ENCODE measurements around the gene RHEX.

The RHEX gene

GRCh38 chr1:206089341-206089740 is 36.4 kb downstream of the RHEX start:
- no peak for DNase-seq (ENCODE audit: low read depth in 2 of 2)

GRCh38 chr1:206094024-206094423 is 41.1 kb downstream of the RHEX start:
- DNase-seq (ENCODE audit: low read depth in 2 of 2): no peak

- DNase-seq (ENCODE audit: low read depth in 2 of 2): no peak
These were observed 44.4 kb downstream of the RHEX start for GRCh38 chr1:206097381-206097780.

- DNase-seq (ENCODE audit: low read depth in 2 of 2): no peak
These were observed 45.4 kb downstream of the RHEX start for GRCh38 chr1:206098242-206098919.

GRCh38 chr1:206100226-206100815 is 47.3 kb downstream of the RHEX start:
- DNase-seq (ENCODE audit: low read depth in 2 of 2): no peak

GRCh38 chr1:206101351-206102045 is 48.5 kb downstream of the RHEX start:
- DNase-seq (ENCODE audit: low read depth in 2 of 2): no peak

- DNase-seq (ENCODE audit: low read depth in 2 of 2): no peak
These were observed 49.4 kb downstream of the RHEX start for GRCh38 chr1:206102292-206102936.

GRCh38 chr1:206103979-206104378 is 51.0 kb downstream of the RHEX start:
- no peak for DNase-seq (ENCODE audit: low read depth in 2 of 2)

GRCh38 chr1:206105464-206105995 is 52.6 kb downstream of the RHEX start:
- DNase-seq (ENCODE audit: low read depth in 2 of 2): no peak

- DNase-seq (ENCODE audit: low read depth in 2 of 2): peak; percentile 49
These were observed 53.6 kb downstream of the RHEX start for GRCh38 chr1:206106328-206107167.

- no peak for DNase-seq (ENCODE audit: low read depth in 2 of 2)
These were observed 54.2 kb downstream of the RHEX start for GRCh38 chr1:206107168-206107544.

- DNase-seq (ENCODE audit: low read depth in 2 of 2): no peak
These were observed 55.7 kb downstream of the RHEX start for GRCh38 chr1:206108635-206109034.

GRCh38 chr1:206109718-206110117 is 56.7 kb downstream of the RHEX start:
- no peak for DNase-seq (ENCODE audit: low read depth in 2 of 2)

- no peak for DNase-seq (ENCODE audit: low read depth in 2 of 2)
These were observed 57.2 kb downstream of the RHEX start for GRCh38 chr1:206110161-206110560.

- no peak for DNase-seq (ENCODE audit: low read depth in 2 of 2)
These were observed 57.8 kb downstream of the RHEX start for GRCh38 chr1:206110820-206111219.

- no peak for DNase-seq (ENCODE audit: low read depth in 2 of 2)
These were observed 58.4 kb downstream of the RHEX start for GRCh38 chr1:206111271-206111927.

GRCh38 chr1:206112600-206113301 is 59.8 kb downstream of the RHEX start:
- DNase-seq (ENCODE audit: low read depth in 2 of 2): no peak

- DNase-seq (ENCODE audit: low read depth in 2 of 2): no peak
These were observed 62.0 kb downstream of the RHEX start for GRCh38 chr1:206114692-206115640.

- DNase-seq (ENCODE audit: low read depth in 2 of 2): no peak
These were observed 62.8 kb downstream of the RHEX start for GRCh38 chr1:206115791-206116190.
